Measurements from ENCODE around the gene MPO.
A peak's percentile ranks its signal among the peaks of the same experiment; 100 is the strongest.

The MPO gene

DNA sequence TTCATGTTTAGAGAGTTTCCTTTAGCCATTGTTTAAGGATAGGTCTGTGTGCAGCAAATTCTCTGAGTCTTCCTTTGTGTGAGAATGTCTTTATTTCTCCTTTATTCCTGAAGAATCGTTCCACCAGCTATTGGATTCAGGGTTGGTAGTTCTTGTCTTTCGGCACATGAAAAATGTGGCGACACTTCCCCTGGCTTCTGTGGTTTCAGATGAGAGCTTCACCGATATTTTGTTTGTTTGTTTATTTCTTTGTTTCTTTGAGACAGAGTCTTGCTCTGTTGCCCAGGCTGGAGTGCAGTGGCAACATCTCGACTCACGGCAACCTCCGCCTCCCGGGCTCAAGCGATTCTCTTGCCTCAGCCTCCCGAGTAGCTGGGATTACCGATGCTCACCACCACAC, 18.6 kb downstream of the MPO start:
- no peak for DNase-seq

- DNase-seq, result no peak
Measured at GRCh38 chr17:58254803-58255202, 25.9 kb downstream of the MPO start.

GRCh38 chr17:58253082-58253481, 27.7 kb downstream of the MPO start:
- DNase-seq, result no peak

DNA sequence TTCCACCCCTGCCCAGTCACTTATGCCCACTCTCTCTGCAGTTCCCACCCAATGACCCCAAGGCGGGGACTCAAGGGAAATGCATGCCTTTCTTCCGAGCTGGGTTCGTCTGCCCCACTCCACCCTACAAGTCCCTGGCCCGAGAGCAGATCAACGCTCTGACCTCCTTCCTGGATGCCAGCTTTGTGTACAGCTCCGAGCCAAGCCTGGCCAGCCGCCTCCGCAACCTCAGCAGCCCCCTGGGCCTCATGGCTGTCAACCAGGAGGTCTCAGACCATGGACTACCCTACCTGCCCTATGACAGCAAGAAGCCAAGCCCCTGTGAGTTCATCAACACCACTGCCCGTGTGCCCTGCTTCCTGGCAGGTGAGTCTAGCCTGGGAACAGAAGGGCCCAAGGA, 28.6 kb downstream of the MPO start:
- no peak for DNase-seq

DNA sequence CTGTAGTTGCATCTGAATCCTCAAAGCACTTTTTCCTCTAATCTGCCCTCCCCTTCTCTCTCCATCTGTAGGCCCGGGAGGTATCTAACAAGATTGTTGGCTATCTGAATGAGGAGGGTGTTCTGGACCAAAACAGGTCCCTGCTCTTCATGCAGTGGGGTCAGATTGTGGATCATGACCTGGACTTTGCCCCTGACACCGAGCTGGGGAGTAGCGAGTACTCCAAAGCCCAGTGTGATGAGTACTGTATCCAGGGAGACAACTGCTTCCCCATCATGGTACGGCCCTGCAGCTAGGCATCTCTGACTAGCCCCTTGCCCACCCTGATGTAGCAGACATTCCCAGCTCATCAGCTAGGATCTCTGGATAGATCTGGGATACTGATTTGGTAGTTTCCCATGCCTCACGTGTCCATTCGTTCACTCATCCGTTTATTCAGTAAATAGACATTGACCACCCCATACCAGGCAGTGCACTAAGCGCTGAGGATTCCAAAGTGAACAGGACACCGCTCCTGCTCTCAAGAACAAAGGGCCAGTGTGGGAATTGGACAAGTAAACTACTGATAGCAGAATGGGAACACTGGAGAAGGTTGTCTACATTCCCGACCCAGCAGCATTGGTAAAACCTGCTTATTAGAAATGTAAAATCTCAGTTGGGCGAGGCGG, 30.3 kb downstream of the MPO start:
- no peak for DNase-seq

DNA sequence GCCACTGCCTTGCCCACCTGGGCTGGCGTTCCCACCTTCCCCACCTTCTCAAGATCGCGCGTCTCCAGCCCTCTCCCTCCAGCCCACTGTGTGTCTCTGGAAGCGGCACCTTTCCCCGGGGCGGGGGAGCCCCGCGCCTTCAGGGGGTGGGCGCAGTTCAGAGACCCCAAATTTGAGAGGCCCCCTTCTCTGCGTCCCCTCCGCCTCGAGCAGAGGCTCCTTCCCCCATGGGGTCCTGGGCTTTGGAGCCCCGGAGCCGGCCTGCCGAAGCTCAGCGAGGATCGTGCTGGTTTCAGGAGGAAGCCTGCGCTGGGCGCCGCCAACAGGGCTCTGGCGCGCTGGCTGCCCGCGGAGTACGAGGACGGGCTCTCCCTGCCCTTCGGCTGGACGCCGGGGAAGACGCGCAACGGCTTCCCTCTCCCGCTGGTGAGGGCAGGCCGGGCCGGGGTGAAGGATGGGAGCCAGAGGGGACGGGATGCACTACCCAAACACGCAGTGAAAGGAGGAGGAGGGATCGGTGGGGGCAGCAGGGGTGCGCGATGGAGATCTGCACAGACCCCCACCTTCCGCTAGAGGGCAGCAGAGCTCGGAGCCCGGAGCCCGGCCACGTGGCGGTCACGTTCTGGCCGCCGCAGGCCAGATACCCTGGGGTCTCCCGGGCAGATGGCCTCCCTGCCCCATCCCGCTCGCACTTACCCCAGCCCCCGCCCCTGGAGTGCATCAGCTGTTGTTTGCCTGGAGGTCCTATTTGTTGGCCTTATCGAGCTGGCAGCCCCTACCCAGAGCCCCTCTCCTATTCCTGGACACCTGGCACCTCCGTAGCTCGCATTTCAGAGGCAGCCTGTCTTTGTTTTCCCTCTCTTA, 31.2 kb downstream of the MPO start:
- peak; percentile 92 for DNase-seq

DNA sequence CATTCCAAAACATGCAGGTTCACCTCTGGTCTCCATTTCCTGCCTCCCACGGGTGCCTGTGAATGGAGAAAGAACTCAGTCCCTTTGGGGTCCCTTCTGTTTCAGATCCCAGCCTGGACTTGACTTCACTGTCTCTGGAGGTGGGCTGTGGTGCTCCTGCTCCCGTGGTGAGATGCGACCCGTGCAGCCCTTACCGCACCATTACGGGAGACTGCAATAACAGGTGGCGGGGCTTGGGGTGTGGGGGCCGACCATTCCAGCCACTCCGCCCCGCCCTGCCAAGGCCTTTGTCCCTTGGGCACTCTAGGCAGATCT, 31.8 kb downstream of the MPO start:
- DNase-seq, result no peak

- DNase-seq, result no peak
Measured at GRCh38 chr17:58247511-58248363, 33.0 kb downstream of the MPO start.

DNA sequence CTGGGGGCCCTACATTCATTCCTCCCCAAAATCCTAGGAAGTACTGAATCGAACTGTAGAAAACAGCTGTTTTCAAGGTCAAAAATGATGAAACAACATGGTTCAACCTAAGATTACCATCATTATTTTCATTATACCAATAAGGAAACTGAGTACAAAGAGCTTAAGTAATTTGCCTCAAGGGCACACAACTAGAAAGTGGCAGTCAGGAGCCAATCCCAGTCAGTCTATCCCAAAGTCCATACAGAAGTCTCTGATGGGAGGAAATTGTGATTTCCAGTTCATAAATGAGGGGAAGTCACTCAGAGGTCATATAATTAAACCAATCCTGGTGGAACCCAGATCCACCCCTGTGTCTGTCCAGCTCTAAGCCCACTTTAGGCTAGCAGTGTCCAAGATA, 34.0 kb downstream of the MPO start:
- no peak for DNase-seq

- DNase-seq, result no peak
Measured at GRCh38 chr17:58246104-58246740, 34.5 kb downstream of the MPO start.

GRCh38 chr17:58245428-58246103, 35.2 kb downstream of the MPO start:
- no peak for DNase-seq

GRCh38 chr17:58244963-58245362, 35.8 kb downstream of the MPO start:
- DNase-seq, result no peak

- DNase-seq, result no peak
Measured at GRCh38 chr17:58242171-58242784, 38.5 kb downstream of the MPO start.

- no peak for DNase-seq
Measured at GRCh38 chr17:58239987-58240386, 40.7 kb downstream of the MPO start.

GRCh38 chr17:58238147-58238634, 42.5 kb downstream of the MPO start, which contains the start of gene LPO:
TSS of gene LPO (plus strand) at chr17:58238584. CDS start at chr17:58242980, 4,396 bp downstream.
- no peak for DNase-seq

GRCh38 chr17:58236394-58236793, 44.3 kb downstream of the MPO start:
- DNase-seq, result no peak

DNA sequence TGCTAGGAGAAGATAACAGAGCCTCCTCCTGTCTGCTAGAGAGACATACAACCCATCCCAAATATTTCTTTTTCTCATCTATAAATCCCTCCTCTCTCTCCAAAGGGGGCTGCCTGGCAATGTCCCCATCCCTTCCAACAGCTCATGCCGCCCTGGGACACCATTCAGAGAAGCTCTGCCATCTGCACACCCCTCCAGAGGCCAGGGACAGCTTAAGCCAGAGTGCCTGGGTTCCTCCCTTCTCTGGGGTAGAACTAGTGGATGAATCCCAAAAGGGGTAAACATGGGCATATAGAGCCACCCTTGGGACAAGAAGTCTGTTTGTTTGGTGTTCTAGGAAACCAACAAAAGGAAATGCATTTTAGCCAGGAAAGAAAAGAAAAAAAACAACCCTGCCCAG, 44.9 kb downstream of the MPO start:
- DNase-seq, result no peak

DNA sequence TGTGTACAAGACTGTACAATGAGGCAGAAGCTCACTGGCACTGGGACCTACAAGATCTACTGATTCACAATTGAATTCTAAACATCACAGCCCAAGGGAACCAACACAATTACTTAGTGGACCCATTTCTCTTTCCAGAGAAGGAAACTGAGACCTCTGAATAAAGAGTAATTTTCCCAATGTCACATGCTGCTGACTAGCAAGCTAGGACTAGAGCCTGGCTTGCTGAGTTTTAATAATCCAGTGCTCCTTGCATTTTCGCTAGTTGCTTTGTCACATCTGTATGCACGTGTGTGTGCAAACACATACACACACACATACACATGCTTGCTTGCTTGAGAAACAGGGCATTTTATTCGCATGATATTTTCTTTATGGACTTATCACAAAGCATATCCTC, 46.2 kb downstream of the MPO start:
- no peak for DNase-seq

DNA sequence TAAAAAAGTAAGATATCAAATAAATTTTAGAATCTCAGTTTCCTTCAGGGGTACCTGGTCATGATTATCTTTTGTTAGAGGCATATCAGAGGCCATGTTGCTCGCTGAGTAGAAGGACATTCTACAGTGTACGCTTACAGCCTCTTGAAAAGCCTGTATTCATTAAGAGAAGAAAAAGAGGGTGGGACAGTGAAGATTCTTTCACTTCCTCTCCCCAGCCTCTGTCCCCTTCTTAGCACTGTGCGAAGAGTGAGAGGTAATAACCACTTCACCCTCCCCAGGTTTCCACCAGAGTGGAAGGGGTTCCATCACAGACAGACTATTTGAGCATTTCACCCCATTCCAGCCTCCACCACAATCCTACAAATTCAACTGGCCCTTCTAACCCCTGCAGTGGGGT, 47.2 kb downstream of the MPO start:
- DNase-seq, result no peak

GRCh38 chr17:58232707-58233156, 48.0 kb downstream of the MPO start:
- DNase-seq, result no peak

DNA sequence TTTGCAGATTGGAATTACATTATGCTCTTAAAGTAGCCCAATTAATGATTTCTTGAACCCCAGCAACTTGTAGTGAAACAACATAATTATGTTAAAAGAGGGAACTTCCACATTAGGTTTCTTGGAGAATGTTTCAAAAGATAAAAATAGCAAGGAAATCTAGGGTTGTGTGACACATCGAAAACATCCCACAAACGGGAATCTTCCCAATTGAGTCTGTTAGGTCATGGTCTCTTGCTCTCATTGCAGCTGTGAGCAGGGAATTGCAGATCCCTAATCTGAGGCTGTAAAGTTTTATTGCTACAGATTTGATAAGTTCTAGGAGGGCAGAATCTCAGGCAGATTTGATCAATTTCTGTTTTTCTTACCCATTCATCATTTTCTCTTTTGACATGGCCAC, 49.1 kb downstream of the MPO start:
- DNase-seq, result no peak

DNA sequence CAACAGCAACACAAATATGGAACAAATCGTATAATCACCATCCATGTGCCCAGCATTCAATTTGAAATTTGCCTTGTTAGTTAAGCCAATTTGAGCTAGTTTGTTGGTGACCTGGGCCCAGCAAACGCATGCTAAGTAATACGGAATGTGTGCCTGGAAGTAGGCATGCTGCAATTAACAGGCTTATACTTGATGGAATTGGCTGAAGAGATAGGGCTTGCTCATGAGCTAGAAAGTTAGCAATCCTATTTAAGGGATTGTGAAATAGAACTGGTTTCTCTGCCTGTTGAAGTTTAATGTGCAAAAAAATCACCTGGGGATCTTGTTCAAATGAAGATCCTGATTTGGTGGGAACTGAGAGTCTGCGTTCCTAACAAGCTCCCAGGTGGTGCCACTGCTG, 50.9 kb downstream of the MPO start:
- DNase-seq, result no peak

All from activated effector memory CD4-positive, alpha-beta T cell treated with anti-CD3 and anti-CD28 coated beads, Interleukin-2, amount 50 U/mL, for 16 hours (primary cell).